OCI-LY3 (cell line): ENCODE data around the gene CDC42EP1.

ENCODE experiments used
- H2AFZ ChIP-seq: fragments of 200-600, 300-600 bp; shearing (Covaris generic); 2 replicates; pipeline ENCODE4 v1.6.0; 2014; ENCODE audit warnings: antibody characterized with exemption, low read depth, low read length
- H3K27ac ChIP-seq: fragments of 200-600, 300-600 bp; sonication (generic); 2 replicates; pipeline ENCODE4 v1.5.1; 2014; ENCODE audit warnings: mild to moderate bottlenecking, low read length, moderate library complexity, mixed read lengths
- H3K27me3 ChIP-seq: fragments of 200-600, 300-600 bp; sonication (generic); 2 replicates; pipeline ENCODE4 v1.6.1; 2014; ENCODE audit warnings: low read depth, low read length, mixed read lengths
- H3K36me3 ChIP-seq: fragments of 200-600, 300-600 bp; sonication (generic); replicated peaks from 2 replicates; pipeline ENCODE3; 2014; ENCODE audit warnings: low read depth, low read length, mixed read lengths
- H3K4me1 ChIP-seq: fragments of 300-600, 200-600 bp; sonication (generic); 2 replicates; pipeline ENCODE4 v1.6.1; 2014; ENCODE audit warnings: low read length, mixed read lengths
- H3K4me2 ChIP-seq: fragments of 200-600, 300-600 bp; sonication (generic); 2 replicates; pipeline ENCODE4 v1.6.1; 2014; ENCODE audit warnings: low read length, mixed read lengths
- H3K4me3 ChIP-seq: fragments of 300-600, 200-600 bp; sonication (generic); 2 replicates; pipeline ENCODE4 v1.5.1; 2014; ENCODE audit warnings: antibody characterized with exemption, mild to moderate bottlenecking, low read length, moderate library complexity
- H3K79me2 ChIP-seq: fragments of 300-600, 200-600 bp; shearing (Covaris generic); 2 replicates; pipeline ENCODE4 v1.6.1; 2014; ENCODE audit warnings: mild to moderate bottlenecking, low read length, mixed read lengths
- H3K9ac ChIP-seq: fragments of 300-600, 200-600 bp; shearing (Covaris generic); 2 replicates; pipeline ENCODE4 v1.6.0; 2014; ENCODE audit warnings: mild to moderate bottlenecking, low read length, moderate library complexity
- H3K9me3 ChIP-seq: fragments of 200-600, 300-600 bp; shearing (Covaris generic); 2 replicates; pipeline ENCODE4 v1.6.1; 2014; ENCODE audit warnings: low read length, mixed read lengths; ENCODE audit not compliant: insufficient read depth
- H4K20me1 ChIP-seq: fragments of 200-600, 300-600 bp; sonication (generic); 2 replicates; pipeline ENCODE4 v1.6.1; 2016; ENCODE audit warnings: low read length, mixed read lengths; ENCODE audit not compliant: insufficient read depth
- EZH2phosphoT487 ChIP-seq: fragments of 200-600 bp; shearing (Covaris generic); IDR thresholded peaks from 2 replicates; pipeline ENCODE4 v1.6.1; 2018; ENCODE audit warnings: antibody characterized with exemption, mixed run types, low read depth
- TF ChIP-seq, protein P1 (sequence below): fragments of 200-600, 300-600 bp; sonication (generic); IDR thresholded peaks from 2 replicates; pipeline ENCODE4 v1.5.1; 2014; ENCODE audit warnings: antibody characterized with exemption, low read length, low read depth

The CDC42EP1 gene

DNA sequence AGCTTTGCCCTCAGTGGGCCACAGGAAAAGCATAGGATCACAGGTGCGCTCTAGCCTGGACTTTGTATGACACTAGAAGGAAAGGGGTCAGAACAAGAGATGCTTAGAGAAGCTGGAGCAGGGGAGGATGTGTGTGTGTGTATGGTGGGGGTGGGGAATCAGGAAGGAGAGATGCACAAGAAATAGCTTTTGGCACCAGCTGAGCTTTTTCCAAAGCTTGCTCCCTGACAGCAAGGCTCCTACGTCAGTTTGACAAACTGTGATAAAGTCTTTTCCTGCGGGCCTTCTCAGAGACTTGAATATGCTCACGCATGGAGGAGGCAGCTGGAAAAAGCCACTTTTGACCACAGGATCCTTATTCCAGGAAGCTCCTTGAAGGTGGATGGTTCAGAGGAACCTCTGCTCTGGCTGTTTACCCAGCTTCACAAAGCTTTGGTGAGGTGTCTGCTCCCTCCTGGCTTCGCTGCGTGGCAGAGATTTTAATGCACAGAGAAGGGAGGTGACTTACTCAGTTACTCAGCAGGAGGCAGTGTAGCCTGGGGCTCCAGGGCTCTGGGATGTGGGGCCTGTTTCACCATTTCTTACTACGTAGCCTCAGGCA lies 3.9 kb downstream of the CDC42EP1 start:
- peaks cover 15% of the 10 kb centered on the region for H3K4me1 ChIP-seq
- no peaks in the 10 kb centered on the region for H3K36me3 ChIP-seq
- H4K20me1 ChIP-seq, result no peaks in the 10 kb centered on the region
- H3K4me2 ChIP-seq, result no peak overlapping the region
- TF ChIP-seq, protein P1, sequence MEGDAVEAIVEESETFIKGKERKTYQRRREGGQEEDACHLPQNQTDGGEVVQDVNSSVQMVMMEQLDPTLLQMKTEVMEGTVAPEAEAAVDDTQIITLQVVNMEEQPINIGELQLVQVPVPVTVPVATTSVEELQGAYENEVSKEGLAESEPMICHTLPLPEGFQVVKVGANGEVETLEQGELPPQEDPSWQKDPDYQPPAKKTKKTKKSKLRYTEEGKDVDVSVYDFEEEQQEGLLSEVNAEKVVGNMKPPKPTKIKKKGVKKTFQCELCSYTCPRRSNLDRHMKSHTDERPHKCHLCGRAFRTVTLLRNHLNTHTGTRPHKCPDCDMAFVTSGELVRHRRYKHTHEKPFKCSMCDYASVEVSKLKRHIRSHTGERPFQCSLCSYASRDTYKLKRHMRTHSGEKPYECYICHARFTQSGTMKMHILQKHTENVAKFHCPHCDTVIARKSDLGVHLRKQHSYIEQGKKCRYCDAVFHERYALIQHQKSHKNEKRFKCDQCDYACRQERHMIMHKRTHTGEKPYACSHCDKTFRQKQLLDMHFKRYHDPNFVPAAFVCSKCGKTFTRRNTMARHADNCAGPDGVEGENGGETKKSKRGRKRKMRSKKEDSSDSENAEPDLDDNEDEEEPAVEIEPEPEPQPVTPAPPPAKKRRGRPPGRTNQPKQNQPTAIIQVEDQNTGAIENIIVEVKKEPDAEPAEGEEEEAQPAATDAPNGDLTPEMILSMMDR, result no peak
- no peak for TF ChIP-seq EZH2phosphoT487
- no peak overlapping the region for H3K4me3 ChIP-seq
- no peak overlapping the region for H3K27ac ChIP-seq
- no peaks in the 10 kb centered on the region for H3K79me2 ChIP-seq
- peaks cover 11% of the 10 kb centered on the region for H3K27me3 ChIP-seq
- H3K9ac ChIP-seq, result no peak overlapping the region
- H2AFZ ChIP-seq, result no peak overlapping the region
- H3K9me3 ChIP-seq, result no peaks in the 10 kb centered on the region

- Histone ChIP-seq H3K79me2 (no peaks in the 10 kb centered on the region), H3K27me3 (peaks cover 17% of the 10 kb centered on the region), H4K20me1 (no peaks in the 10 kb centered on the region), H3K9ac (no peak overlapping the region), H3K27ac (no peak overlapping the region), H3K4me2 (no peak overlapping the region), H3K4me1 (peaks cover 22% of the 10 kb centered on the region), H3K36me3 (no peaks in the 10 kb centered on the region), H3K9me3 (no peaks in the 10 kb centered on the region), H2AFZ (no peak overlapping the region), H3K4me3 (no peak overlapping the region)
- TF ChIP-seq, protein P1, result no peak
- no peak for TF ChIP-seq EZH2phosphoT487
These were observed 5.5 kb downstream of the CDC42EP1 start for GRCh38 chr22:37565830-37566229.

GRCh38 chr22:37566329-37566837 lies 6.1 kb downstream of the CDC42EP1 start:
- Histone ChIP-seq H3K9ac (no peak overlapping the region), H3K36me3 (no peaks in the 10 kb centered on the region), H3K4me3 (no peak overlapping the region), H3K27me3 (peaks cover 17% of the 10 kb centered on the region), H3K4me1 (peaks cover 24% of the 10 kb centered on the region), H3K4me2 (no peak overlapping the region), H3K79me2 (no peaks in the 10 kb centered on the region), H2AFZ (no peak overlapping the region), H4K20me1 (no peaks in the 10 kb centered on the region), H3K9me3 (no peaks in the 10 kb centered on the region), H3K27ac (no peak overlapping the region)
- TF ChIP-seq EZH2phosphoT487, result no peak
- TF ChIP-seq, protein P1, result no peak

DNA sequence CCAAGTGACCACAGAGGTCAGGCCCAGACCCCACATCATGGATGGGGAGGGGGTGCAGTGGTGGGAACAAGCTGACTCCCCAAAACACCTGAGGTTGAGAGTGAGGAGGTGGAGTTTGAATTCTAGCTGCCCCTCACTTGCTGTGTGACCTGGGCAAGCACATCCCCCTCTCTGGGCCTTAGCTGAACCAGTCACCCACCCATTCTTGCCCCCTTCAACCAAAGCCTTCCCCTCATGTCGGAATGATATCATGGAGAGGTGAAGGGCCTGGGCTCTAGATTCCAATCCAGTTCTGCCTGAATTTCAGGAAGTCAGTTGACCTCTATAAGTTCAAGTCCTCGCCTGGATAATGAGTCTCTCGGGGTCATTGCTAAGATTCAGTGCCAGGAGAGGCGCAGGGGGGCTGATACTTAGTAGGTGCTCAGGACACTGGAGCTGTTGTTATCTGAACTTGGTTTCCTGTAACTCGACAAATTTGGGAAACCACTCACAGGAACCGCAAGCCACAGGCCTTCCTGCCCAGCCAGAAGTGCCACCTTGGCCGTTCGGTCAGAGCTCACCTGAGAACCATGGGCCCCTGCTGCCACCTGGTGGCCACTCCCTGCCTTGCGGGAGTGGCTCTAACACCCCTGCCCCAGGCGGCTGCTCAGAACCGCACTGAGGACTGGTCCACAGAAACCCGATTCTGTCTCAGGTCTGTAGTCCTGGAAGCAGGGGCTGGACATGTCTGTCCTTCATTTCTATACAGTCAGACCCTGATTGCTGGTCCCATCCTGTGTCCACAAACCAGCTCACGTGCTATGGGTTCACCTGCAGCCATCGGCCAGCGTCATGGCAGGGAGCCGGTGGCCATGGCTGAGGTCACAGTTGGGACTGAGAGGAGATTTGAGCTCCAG lies 6.9 kb downstream of the CDC42EP1 start:
- no peaks in the 10 kb centered on the region for H3K36me3 ChIP-seq
- TF ChIP-seq, protein P1, result peak; percentile 98
- no peak for TF ChIP-seq EZH2phosphoT487
- no peak overlapping the region for H3K27ac ChIP-seq
- H2AFZ ChIP-seq, result no peak overlapping the region
- H3K9me3 ChIP-seq, result no peaks in the 10 kb centered on the region
- no peak overlapping the region for H3K9ac ChIP-seq
- peaks cover 17% of the 10 kb centered on the region for H3K27me3 ChIP-seq
- H3K4me2 ChIP-seq, result peak overlapping the region; percentile 35
- no peaks in the 10 kb centered on the region for H3K79me2 ChIP-seq
- H4K20me1 ChIP-seq, result no peaks in the 10 kb centered on the region
- H3K4me3 ChIP-seq, result no peak overlapping the region
- H3K4me1 ChIP-seq, result peaks cover 25% of the 10 kb centered on the region
